ENCODE results near the gene RNF115. TPM values are rescaled to one million over a fixed set of nuclear protein-coding genes. Genes with fewer than 3 reads are reported as not detected.

The RNF115 gene
- total and polyA plus RNA-seq, 2 of the 8 experiments (the other 6 are each of a cell fraction or from before 2014, with no cell fraction given): 4.7 to 10.8 TPM

DNA sequence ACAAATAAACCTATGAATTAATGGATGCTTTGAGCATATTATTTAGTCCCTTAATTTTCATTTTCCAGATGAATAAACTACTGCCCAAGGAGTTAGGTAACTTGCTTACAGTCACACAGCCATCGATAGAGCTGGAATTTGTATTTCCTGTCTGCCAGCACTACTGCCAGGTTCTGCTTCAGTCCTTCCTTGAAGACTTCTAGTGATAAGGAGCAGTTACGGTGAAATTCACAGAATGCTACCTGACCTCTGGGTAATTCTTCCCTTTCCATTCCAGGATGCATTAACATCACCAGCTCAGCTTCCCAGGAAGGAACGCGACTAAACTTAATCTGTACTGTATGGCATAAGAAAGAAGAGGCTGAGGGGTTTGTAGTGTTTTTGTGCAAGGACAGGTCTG lies 93.4 kb downstream of the RNF115 start:
- Histone ChIP-seq H3K36me3 (ENCODE audit: control insufficient read depth in 2 of 4, insufficient read depth in 4 of 4, low read length in 3 of 4) (no peaks in the 10 kb centered on the region), H3K18ac (ENCODE audit: extremely low read depth, low read length) (no peak overlapping the region), H3K23me2 (ENCODE audit: low read depth, low read length) (no peaks in the 10 kb centered on the region), H4K20me1 (replicated peaks in 1 of 2; ENCODE audit: control insufficient read depth in 1 of 2, insufficient read depth in 2 of 2, low read length in 2 of 2) (no peaks in the 10 kb centered on the region), H3K4me2 (ENCODE audit: insufficient read depth in 1 of 2, low read depth in 2 of 2, low read length in 2 of 2) (no peak overlapping the region), H3K23ac (ENCODE audit: insufficient read length) (no peak overlapping the region), H3K79me1 (ENCODE audit: low read depth, low read length) (no peaks in the 10 kb centered on the region), H4K8ac (ENCODE audit: extremely low read depth, insufficient read depth, low read length) (no peak overlapping the region), H2AK5ac (ENCODE audit: low read depth, low read length) (no peak overlapping the region), H4K5ac (ENCODE audit: insufficient read length, low read depth, low read length) (no peak overlapping the region), H2BK15ac (ENCODE audit: low read length) (no peak overlapping the region), H3K9me3 (ENCODE audit: insufficient read depth in 2 of 2, low read depth in 1 of 2, low read length in 1 of 2) (no peaks in the 10 kb centered on the region), H2AFZ (ENCODE audit: low read length) (no peak overlapping the region), H3K27me3 (replicated peaks in 1 of 4; ENCODE audit: control insufficient read depth in 3 of 4, extremely low read depth in 1 of 4, insufficient read depth in 3 of 4, low read length in 3 of 4) (no peaks in the 10 kb centered on the region), H2BK20ac (ENCODE audit: low read length) (no peak overlapping the region), H3K14ac (ENCODE audit: insufficient read length) (no peak overlapping the region), H3K4me1 (replicated peaks in 1 of 4; ENCODE audit: control insufficient read depth in 3 of 4, insufficient read depth in 4 of 4, low read length in 3 of 4) (peaks cover 0 to 6% (median 0%) of the 10 kb centered on the region in 4 experiments; a peak in 3 of 7 replicates), H3K9ac (replicated peaks in 1 of 4; ENCODE audit: extremely low read depth in 1 of 4, low read depth in 3 of 4, low read length in 3 of 4) (no peak overlapping the region), H2BK120ac (replicated peaks; ENCODE audit: low read depth, low read length) (no peak overlapping the region), H2BK12ac (ENCODE audit: low read depth, low read length) (no peak overlapping the region), H3K4ac (replicated peaks; ENCODE audit: insufficient read length, low read depth, low read length) (no peak overlapping the region), H4K91ac (replicated peaks; ENCODE audit: insufficient read length, low read length) (no peak overlapping the region), H2BK5ac (ENCODE audit: low read depth, low read length) (no peak overlapping the region), H3K79me2 (ENCODE audit: control insufficient read depth in 1 of 2, insufficient read depth in 2 of 2, low read length in 2 of 2) (no peaks in the 10 kb centered on the region), H3K27ac (ENCODE audit: low read depth, low read length) (no peak overlapping the region), H3K56ac (replicated peaks; ENCODE audit: insufficient read length, low read depth, low read length) (no peak overlapping the region), H3K4me3 (ENCODE audit: extremely low read depth in 1 of 4, insufficient read depth in 2 of 4, low read depth in 3 of 4, low read length in 4 of 4) (no peak overlapping the region)
- WGBS, 2 experiments (ENCODE audit: extremely low coverage in 1 of 2, insufficient coverage in 1 of 2, insufficient read length in 1 of 2, insufficient replicate concordance in 2 of 2, low coverage in 1 of 2, low lambda C conversion rate in 2 of 2, missing lambda C conversion rate in 1 of 2): 99% methylated on average over 4 of the region's 4 CpGs; no CpG with 5 or more reads in 1 of the 2 experiments
- ChIA-PET CTCF (ENCODE audit: partially characterized antibody) (interaction anchor here (0.8 kb wide), 1 partner anchor 9 kb away, joined by 3 read pairs; no protein-coding TSS in a partner anchor), POLR2A (ENCODE audit: partially characterized antibody) (interaction anchor here (1.7 kb wide), 1 partner anchor 322 kb away, joined by 3 read pairs; no protein-coding TSS in a partner anchor)
- DNase-seq (ENCODE audit: low read depth in 1 of 2, low spot score in 2 of 2): no peak
- no peak for FAIRE-seq
- TF ChIP-seq NANOG (IDR thresholded peaks at IDR 0.05; ENCODE audit: insufficient read depth, low read depth, low read length, poor library complexity, severe bottlenecking) (no peak), POLR2A (IDR thresholded peaks at IDR 0.05; ENCODE audit: control extremely low read depth in 1 of 2, low read depth in 2 of 2, low read length in 2 of 2) (no peak)
- TF ChIP-seq, protein P1, sequence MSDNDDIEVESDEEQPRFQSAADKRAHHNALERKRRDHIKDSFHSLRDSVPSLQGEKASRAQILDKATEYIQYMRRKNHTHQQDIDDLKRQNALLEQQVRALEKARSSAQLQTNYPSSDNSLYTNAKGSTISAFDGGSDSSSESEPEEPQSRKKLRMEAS (IDR thresholded peaks at IDR 0.05): no peak

All from H1 (cell line).